RWPE1 (cell line): ENCODE results near the gene FLNC.
A peak's percentile ranks its signal among the peaks of the same experiment; 100 is the strongest.

Experiments
- CTCF ChIA-PET: fragments of 350-600 bp; sonication (Branson Sonifier 250); formaldehyde crosslinking; extraction: SDS; loops from one replicate; lab custom pipeline; 2021; lab: Yijun Ruan, JAX
- POLR2A ChIA-PET: fragments of 400-600 bp; formaldehyde crosslinking; extraction: SDS; loops from one replicate; lab custom pipeline; 2020; ENCODE audit warnings: antibody characterized with exemption; ENCODE audit not compliant: low non-redundant PET; lab: Yijun Ruan, JAX
- DNase-seq: peaks from one replicate; pipeline ENCODE4 v3.0.0; 2012; ENCODE audit warnings: low spot score
- H3K27ac ChIP-seq: fragments of 450-650 bp; 2 replicates; pipeline ENCODE4 v1.5.1; 2017
- CTCF ChIP-seq: fragments of 450-650 bp; conservative IDR thresholded peaks from 2 replicates; pipeline ENCODE4 v1.5.1; 2017; ENCODE audit warnings: low read depth, mild to moderate bottlenecking

The FLNC gene

GRCh38 chr7:128903621-128904361, 73.6 kb downstream of the FLNC start:
- no peak overlapping the region for H3K27ac ChIP-seq
- DNase-seq = no peak
- ChIA-PET CTCF (interaction anchor here (0.5 kb wide), 1 partner anchor 1247 kb away, joined by 3 read pairs; no protein-coding TSS in a partner anchor), POLR2A (no interaction called here)
- TF ChIP-seq CTCF = no peak

- ChIA-PET POLR2A (no interaction called here), CTCF (no interaction called here)
- H3K27ac ChIP-seq = no peak overlapping the region
- DNase-seq = no peak
- TF ChIP-seq CTCF = peak; percentile 68
Observed at GRCh38 chr7:128904381-128905197, 74.4 kb downstream of the FLNC start.

GRCh38 chr7:128906001-128906765, 76.0 kb downstream of the FLNC start:
- POLR2A ChIA-PET = no interaction called here
- CTCF ChIA-PET = no interaction called here
- DNase-seq = no peak
- TF ChIP-seq CTCF = no peak
- H3K27ac ChIP-seq = no peak overlapping the region

- no peak for DNase-seq
- ChIA-PET POLR2A (no interaction called here), CTCF (no interaction called here)
- TF ChIP-seq CTCF = no peak
- H3K27ac ChIP-seq = no peak overlapping the region
Observed at GRCh38 chr7:128906766-128907559, 76.8 kb downstream of the FLNC start.
